GM20000 (cell line): Measurements from ENCODE around the gene ARHGAP26.
A peak's percentile ranks its signal among the peaks of the same experiment; 100 is the strongest.

Experiments
- DNase-seq: peaks from one replicate; pipeline ENCODE4 v3.0.0; 2012; ENCODE audit warnings: low spot score
- TF ChIP-seq, protein P1 (sequence below): IDR thresholded peaks from 2 replicates; pipeline ENCODE4 v1.5.1; 2012; ENCODE audit warnings: mild to moderate bottlenecking, control low read depth; ENCODE audit errors: extremely low read depth, missing control alignments

Gene ARHGAP26

DNA sequence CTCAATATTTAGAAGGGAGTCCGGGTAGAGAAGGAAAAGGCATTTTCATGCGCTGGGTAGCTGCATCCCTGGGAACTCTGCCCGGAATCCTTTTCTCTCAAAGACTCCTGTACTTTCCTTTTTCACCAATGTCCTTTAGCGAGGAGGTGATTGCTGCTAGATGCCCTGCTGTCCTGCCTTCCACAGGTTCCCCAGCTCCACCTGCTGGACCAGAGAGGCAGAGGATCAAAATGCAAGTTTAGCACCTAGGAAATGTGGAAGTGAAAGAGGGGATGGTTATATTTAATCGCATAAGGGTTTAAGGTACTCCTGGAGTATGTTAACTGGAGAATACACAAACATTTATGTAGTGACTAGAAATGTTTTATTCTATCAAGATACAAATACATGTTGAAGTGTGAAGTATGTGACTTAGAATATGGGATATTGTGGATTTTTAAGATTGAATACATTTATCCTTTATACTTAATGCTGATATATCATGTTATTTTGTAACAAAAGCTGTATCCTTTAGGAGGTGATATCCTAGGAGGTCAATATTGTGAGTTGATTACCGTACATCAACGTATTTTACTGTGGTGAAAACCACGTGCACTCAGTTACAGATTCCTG, 145.7 kb downstream of the ARHGAP26 start:
- DNase-seq = peak; percentile 37
- TF ChIP-seq, protein P1, sequence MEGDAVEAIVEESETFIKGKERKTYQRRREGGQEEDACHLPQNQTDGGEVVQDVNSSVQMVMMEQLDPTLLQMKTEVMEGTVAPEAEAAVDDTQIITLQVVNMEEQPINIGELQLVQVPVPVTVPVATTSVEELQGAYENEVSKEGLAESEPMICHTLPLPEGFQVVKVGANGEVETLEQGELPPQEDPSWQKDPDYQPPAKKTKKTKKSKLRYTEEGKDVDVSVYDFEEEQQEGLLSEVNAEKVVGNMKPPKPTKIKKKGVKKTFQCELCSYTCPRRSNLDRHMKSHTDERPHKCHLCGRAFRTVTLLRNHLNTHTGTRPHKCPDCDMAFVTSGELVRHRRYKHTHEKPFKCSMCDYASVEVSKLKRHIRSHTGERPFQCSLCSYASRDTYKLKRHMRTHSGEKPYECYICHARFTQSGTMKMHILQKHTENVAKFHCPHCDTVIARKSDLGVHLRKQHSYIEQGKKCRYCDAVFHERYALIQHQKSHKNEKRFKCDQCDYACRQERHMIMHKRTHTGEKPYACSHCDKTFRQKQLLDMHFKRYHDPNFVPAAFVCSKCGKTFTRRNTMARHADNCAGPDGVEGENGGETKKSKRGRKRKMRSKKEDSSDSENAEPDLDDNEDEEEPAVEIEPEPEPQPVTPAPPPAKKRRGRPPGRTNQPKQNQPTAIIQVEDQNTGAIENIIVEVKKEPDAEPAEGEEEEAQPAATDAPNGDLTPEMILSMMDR = peak; percentile 50

DNA sequence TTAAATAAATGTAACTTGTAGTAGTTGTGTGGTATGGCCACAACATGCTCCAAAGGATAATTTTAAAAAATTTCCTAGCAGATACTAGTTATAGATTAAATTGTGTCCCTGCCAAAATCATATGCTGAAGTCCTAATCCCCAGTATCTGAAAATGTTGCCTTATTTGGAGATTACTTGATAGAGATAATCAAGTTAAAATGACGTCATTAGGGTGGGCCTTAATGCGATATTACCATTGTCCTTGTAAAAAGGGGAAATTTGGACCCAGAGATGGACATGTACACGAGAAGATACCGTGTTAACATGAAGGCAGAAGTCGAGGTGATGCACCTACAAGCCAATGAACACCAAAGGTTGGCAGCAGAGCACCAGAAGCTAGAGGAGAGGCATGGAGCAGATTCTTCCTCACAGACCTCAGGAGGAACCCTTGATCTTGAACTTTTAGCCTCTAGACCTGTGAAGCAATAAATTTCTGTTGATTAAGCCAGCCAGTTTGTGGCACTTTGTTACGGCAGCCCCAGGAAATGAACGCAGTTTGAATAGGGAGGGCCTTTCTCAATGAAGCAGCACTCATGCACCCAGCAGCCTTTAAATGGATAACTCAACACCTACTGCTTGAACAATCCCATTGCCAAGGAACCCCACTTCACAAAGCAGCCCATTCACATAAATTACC, 148.9 kb downstream of the ARHGAP26 start:
- DNase-seq = no peak
- TF ChIP-seq, protein P1 = no peak

DNA sequence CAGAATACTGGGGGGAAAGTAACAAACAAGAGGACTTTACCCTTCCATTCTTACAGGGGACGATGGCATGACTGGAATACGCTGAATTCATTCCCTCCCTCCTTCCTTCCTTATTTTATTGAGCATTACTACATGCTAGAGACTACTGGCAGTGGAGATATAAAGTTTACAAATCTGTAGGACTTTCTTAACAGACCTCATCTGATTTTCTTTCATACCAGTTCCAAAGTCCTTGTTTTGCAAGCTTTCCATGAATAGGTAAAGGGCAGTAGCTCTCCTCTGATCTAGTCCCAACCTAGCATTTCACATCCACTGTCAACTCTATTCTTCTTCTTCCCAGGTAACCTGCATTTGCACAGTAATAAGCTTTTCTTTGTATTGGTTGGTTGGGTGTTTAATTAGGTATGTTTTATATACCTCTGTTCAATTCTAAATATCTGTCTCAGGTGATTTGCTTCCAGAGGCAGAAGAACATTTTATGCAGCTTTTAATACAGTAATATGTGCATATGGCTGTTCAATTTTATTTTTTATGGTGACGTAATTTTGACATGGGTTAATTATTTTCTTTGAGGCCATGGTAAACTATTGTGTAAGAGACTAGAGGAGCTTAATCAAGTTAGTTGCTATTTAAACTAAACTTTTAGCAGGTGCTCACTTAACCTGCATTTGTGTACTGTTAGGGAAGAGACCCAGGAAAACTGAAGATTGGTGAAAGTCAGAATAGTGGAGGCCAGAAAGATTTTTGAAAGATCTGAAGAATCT, 150.9 kb downstream of the ARHGAP26 start:
- no peak for DNase-seq
- TF ChIP-seq, protein P1 = no peak

- TF ChIP-seq, protein P1 = peak; percentile 14
- DNase-seq = peak; percentile 29
Observed at GRCh38 chr5:142922223-142922952, 152.2 kb downstream of the ARHGAP26 start.

DNA sequence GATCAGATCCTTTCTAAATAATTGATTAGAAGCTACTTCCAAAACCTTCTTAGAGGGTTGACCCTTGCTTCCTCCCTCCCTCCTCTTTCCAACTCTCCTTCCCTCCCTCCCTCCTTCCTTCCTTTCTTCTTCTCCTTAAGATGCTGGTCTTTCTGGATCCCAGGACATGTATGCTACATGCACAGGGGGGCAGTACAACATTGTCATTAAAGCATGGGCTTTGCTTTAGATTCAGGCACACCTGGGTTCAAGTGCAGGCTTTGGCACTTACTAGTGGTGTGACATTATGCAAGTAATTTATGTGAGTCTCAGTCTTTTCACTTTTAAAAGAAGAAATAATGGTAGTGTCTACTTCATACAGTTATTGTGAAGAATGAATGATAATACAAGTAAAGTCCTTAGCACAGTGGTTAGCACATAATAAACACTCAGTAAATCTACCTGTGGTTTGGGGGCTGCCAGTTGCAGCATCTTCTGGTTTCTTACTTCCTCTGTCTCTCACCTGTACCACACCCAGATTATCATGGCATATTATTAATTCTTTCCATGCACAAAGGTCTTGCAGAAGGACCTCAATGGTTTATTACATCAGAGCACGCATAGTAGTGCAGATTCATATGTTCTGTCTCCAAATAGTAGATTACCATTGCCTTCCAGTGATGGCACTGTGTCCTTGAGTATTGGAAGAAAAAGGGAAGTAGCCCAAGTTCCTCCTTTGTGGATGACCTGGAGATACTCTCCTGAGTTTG, 154.1 kb downstream of the ARHGAP26 start:
- peak; percentile 15 for DNase-seq
- TF ChIP-seq, protein P1 = peak; percentile 6

- TF ChIP-seq, protein P1 = no peak
- no peak for DNase-seq
Observed at GRCh38 chr5:142925795-142926194, 155.6 kb downstream of the ARHGAP26 start.
